Measurements from ENCODE around the gene SPCS2.
"Not testable (repeated sequence)": the region's sequence is repeated elsewhere in the genome, so short reads cannot be mapped to it uniquely, and the experiment has no call there.

Gene SPCS2

DNA sequence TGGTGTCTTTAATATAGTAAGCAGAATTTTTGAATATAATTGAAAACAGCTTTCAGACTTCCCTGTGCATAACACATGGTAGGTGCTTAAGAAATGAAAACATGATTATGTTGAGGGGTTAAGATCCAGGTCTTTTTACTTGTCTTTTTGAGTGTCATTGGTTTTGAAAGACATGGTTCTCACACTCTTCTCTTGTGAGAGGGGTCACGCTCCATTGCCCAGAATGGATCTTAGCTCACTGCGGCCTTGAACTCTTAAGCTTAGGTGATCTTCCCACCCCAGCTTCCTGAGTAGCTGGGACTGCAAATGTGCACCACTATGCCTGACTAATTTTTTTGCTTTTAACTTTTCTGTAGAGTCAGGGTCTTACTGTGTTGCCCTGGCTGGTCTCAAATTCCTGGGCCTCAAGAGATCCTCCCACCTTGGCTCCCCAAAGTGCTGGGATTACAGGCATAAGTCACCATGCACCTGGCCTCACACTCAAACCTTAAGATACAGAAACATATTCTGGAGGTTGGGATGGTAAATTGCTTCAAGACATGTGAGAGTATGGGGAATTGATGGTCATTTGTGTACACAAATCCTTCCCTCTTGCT is 1.4 kb downstream of the SPCS2 start:
- DNase-seq (ENCODE audit: low read depth in 2 of 2), result no peak

DNA sequence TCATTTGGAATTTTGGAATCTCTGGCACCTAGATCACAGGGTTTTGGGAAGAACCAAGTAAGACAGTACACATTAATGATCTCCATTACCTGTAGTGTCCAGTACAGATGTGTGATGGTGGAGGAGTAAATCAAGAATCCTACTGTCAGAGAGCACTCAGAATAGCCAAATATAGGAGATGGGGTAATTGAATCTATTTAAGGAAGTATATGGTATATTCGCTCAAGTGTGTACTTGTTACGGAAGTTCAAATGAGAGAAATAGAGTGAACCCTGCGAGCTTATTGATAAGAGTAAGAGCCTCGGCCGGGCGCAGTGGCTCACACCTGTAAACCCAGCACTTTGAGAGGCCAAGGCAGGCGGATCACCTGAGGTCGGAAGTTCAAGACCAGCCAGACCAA is 2.2 kb downstream of the SPCS2 start:
- DNase-seq (ENCODE audit: low read depth in 2 of 2), result no peak

GRCh38 chr11:74952752-74953151 is 3.7 kb downstream of the SPCS2 start:
- DNase-seq (ENCODE audit: low read depth in 2 of 2), result no peak

- DNase-seq (ENCODE audit: low read depth in 2 of 2), result no peak
Observed at GRCh38 chr11:74953451-74953850, 4.4 kb downstream of the SPCS2 start.

DNA sequence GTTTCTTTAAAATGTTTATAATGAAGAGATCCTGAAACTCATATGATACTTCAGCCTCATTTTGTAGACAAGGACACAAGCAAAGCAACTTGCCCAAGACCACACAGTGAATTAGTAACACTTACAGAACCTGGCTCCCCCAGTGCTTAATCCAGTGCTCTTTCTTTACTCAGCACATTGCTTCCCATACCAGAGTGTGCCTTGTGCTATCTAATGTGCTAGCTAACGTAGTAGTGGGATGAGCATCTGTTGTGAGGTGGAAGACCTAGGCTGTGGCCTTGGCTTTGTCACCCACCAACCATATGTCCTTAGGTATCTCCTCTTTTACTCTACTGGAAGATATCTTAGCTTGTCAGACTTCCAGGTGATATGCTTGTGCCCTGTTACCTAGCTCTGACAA is 5.1 kb downstream of the SPCS2 start:
- DNase-seq (ENCODE audit: low read depth in 2 of 2), result no peak

DNA sequence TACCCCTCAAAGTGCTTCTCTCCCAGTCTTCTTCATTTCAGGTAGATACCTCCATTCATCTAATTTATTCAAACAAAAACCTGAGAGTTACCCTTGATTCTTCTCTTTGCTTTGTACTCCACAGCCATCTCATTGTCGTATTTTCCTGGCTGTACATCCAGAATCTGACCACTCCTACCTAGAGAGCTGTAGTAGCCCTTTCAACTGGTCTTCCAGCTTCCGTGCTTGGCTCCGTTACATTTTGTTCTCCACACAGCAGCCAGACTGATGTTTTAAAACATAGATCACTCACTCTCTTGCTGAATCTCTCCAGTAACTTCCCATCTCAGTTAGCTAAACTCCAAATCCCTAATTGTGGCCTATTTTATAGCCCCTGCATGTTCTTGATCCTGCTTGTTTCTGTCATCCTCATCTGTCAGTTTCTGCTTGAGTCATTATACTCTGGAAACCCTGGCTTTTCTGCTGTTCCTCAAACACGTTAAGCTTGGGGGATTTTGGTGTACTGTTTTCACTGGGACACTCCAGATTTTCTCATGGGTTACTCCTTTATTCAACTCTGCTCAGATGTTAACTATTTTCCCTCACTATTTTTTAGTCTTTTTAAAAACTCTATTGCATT is 7.4 kb downstream of the SPCS2 start:
- no peak for DNase-seq (ENCODE audit: low read depth in 2 of 2)

- DNase-seq (ENCODE audit: low read depth in 2 of 2), result no peak
Observed at GRCh38 chr11:74957937-74958629, 9.0 kb downstream of the SPCS2 start.

GRCh38 chr11:74960128-74960527 is 11.1 kb downstream of the SPCS2 start:
- not testable (repeated sequence) for DNase-seq (ENCODE audit: low read depth in 2 of 2)

GRCh38 chr11:74966651-74967050 is 17.6 kb downstream of the SPCS2 start:
- DNase-seq (ENCODE audit: low read depth in 2 of 2), result no peak

DNA sequence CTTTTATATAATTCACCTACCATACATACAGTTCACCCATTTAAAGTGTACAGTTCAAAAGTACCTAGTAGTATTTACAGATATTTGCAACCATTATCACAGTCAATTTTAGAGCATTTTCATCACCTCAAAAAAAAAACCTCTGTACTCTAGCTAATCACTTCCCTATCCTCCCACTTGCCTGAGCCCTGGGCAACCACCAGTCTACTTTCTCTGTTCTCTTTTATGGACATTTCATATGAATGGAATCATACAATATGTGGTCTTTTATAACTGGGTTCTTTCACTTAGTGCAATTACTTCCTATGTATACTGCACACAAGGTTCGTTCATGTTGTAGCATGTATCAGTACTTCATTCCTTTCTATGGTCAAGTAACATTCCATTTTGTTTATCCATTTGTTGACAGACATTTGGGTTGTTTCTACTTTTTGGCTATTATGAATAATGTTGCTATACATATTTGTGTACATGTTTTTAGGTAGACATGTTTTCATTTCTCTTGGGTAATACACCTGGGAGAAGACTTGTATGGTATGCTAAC is 21.9 kb downstream of the SPCS2 start:
- DNase-seq (ENCODE audit: low read depth in 2 of 2), result no peak

- DNase-seq (ENCODE audit: low read depth in 2 of 2), result no peak
Observed at GRCh38 chr11:74971424-74971823, 22.4 kb downstream of the SPCS2 start.

GRCh38 chr11:74978041-74978440 is 29.0 kb downstream of the SPCS2 start:
- DNase-seq (ENCODE audit: low read depth in 2 of 2), result no peak

GRCh38 chr11:74980634-74981033 is 31.6 kb downstream of the SPCS2 start:
- DNase-seq (ENCODE audit: low read depth in 2 of 2), result no peak

GRCh38 chr11:74981888-74982287 is 32.8 kb downstream of the SPCS2 start:
- no peak for DNase-seq (ENCODE audit: low read depth in 2 of 2)

DNA sequence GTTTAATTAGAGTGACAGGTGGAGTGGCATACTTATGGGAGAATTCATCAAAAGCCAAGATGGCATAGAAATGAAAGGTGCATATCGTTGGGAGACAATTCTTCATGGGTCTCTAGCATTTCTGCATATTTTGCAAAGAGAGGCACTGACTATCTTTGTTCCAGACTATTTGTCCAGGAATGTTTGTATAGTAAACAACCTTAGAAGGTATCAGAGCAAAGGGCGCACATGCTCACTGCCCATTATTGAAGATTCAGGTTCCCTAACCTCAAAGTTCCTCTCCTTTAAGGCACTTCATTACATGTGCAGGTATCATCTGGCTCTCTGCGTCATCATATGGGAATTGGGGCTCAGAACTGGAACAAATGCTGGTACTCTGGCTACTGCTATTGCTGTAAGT is 35.0 kb downstream of the SPCS2 start:
- no peak for DNase-seq (ENCODE audit: low read depth in 2 of 2)

DNA sequence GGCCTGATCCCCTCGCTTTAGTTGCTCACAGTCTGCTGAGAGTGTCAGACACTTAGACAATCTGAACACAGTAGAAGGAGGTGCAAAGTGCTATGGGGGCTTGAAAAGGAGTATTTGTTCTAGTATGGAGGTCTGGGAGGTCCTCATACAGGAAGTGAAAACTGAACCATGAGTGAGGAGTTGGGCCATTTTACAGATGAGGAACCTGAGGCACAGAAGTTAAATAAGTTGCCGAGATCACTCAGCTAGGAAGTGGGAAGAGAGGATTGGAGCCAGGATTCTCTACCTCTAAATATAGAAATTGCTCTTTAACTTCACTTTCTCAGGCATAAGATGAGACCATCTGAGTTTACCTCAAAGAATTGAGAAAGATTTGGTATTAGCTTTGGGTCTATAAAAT is 35.7 kb downstream of the SPCS2 start:
- DNase-seq (ENCODE audit: low read depth in 2 of 2), result no peak

DNA sequence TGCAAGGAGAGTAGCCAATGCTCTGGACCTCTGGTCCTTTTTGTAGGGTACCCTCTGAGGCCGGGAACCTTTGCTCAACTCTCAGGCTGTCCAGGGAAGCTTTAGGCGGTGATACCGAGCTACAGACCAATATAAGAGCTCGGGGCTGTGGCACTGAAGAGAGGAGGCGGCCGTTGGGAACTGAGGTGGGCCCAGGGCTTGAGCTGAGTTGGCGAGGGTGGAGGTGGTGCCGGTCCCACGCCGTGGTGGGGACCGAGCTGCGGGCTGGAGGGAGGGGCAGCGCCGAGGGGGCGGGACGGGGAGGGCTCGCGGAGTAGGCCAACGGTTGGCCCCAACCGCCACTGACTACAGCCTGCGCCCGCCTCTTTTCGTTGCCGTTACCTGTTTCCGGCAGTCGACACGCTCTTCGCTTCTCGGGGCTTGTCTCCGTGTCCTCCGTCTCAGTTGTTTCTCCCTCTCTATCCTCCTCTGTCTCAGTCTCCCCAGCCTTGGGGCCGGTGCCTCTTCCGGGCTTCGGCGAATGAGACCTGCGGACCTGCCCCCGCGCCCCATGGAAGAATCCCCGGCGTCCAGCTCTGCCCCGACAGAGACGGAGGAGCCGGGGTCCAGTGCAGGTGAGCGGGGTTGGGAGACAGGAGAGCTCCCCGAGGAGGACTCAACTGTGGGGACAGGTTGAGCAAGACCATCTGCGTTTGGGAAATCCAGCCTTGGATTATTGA is 39.6 kb downstream of the SPCS2 start, which contains the start of gene NEU3:
Gene NEU3, plus strand, starts transcription at position 393 of the 719 bp plus-strand sequence. Its CDS starts 128 bp downstream, at position 521.
- peak; percentile 83 to 84 for DNase-seq (ENCODE audit: low read depth in 2 of 2)

DNA sequence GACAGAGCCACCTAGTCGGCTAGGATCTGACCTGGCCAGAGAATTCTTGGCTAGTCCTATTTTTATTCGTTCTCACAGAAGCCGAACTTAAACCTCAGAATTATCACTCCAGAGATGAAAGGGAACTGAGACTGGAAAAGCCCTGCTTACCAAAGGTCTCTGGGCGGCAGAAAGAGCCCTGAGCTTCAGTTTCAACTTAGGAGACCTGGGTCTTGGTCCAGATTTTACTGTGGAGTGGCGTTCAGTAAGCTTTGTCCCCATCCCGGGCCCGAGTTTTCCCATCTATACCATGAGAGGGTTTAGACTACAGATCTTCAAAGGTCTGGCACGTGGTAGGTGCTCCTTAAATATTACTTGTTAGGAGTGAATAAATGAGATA is 40.2 kb downstream of the SPCS2 start:
- DNase-seq (ENCODE audit: low read depth in 2 of 2), result no peak

DNA sequence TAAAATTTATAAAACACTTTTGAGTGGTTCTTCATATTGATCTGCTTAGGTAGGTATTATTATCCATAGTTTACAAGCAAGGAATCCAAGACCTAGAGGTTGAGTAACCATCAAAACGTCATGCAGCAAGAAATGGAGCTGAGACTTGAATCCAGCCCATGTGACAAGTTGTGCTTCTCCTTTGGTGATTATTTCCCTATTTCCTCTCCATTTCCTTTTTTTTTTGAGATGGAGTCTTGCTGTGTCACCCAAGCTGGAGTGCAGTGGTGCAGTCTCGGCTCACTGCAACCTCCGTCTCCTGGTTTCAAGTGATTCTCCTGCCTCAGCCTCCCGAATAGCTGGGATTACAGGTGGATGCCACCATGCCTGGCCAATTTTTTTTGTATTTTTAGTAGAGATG is 41.1 kb downstream of the SPCS2 start:
- DNase-seq (ENCODE audit: low read depth in 2 of 2), result not testable (repeated sequence)

GRCh38 chr11:74990941-74991340 is 41.9 kb downstream of the SPCS2 start:
- no peak for DNase-seq (ENCODE audit: low read depth in 2 of 2)

DNA sequence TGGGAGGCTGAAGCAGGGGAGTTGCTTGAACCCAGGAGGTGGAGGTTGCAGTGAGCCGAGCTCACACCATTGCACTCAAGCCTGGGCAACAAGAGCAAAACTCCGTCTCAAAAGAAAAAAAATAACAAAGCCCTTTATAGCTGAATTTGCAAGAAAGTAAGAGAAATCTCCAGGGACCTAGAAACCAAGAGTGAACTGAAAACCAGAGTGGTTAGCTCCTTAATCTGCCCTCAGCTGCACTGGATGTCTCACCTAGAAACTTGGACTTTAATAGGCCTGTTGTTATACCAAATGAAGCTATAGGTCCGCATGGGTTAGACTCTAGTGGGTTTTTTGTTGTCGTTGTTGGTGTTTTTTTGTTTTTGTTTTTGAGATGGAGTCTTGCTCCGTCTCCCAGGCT is 43.8 kb downstream of the SPCS2 start:
- DNase-seq (ENCODE audit: low read depth in 2 of 2), result no peak

GRCh38 chr11:75000975-75001354 is 51.9 kb downstream of the SPCS2 start:
- DNase-seq (ENCODE audit: low read depth in 2 of 2), result no peak
